ENCODE results near the gene CAMK1G. TPM values are rescaled to one million over a fixed set of nuclear protein-coding genes. Genes with fewer than 3 reads are reported as not detected.
A peak's percentile ranks its signal among the peaks of the same experiment; 100 is the strongest.

Gene CAMK1G
- total and polyA plus RNA-seq, 5 donors from 2014 or later = not detected

GRCh38 chr1:209594440-209594839 lies 10.9 kb downstream of the CAMK1G start:
- no peaks in the 10 kb centered on the region for H3K36me3 Mint-ChIP-seq
- DNase-seq (no peak), ATAC-seq (ENCODE audit: low read depth in 2 of 2) (no peak)
- H3K27ac ChIP-seq (ENCODE audit: insufficient read depth, low read length, poor library complexity, severe bottlenecking) = no peak overlapping the region
- H3K9me3 ChIP-seq (ENCODE audit: control insufficient read depth in 2 of 2, low read length in 2 of 2) = no peaks in the 10 kb centered on the region
- H3K4me3 ChIP-seq (ENCODE audit: low read depth, low read length) = no peak overlapping the region
- no peak overlapping the region for H3K4me3 Mint-ChIP-seq
- peaks cover 0 to 2% (median 0%) of the 10 kb centered on the region in 7 donors for H3K9me3 Mint-ChIP-seq
- H3K27ac Mint-ChIP-seq = no peak overlapping the region
- peaks cover 4% of the 10 kb centered on the region for H3K27me3 ChIP-seq (ENCODE audit: control insufficient read depth, insufficient read depth, low read length)
- H3K36me3 ChIP-seq (ENCODE audit: control insufficient read depth, insufficient read depth, low read length) = no peaks in the 10 kb centered on the region
- no peaks in the 10 kb centered on the region for H3K4me1 ChIP-seq (ENCODE audit: control insufficient read depth, insufficient read depth, low read length, poor library complexity, severe bottlenecking)
- peaks cover 46% of the 10 kb centered on the region for H3K27me3 Mint-ChIP-seq
- H3K4me1 Mint-ChIP-seq = no peaks in the 10 kb centered on the region

- Histone ChIP-seq H3K4me3 (ENCODE audit: low read depth, low read length) (no peak overlapping the region), H3K9me3 (ENCODE audit: control insufficient read depth in 2 of 2, low read length in 2 of 2) (no peaks in the 10 kb centered on the region), H3K4me1 (ENCODE audit: control insufficient read depth, insufficient read depth, low read length, poor library complexity, severe bottlenecking) (no peaks in the 10 kb centered on the region), H3K27me3 (ENCODE audit: control insufficient read depth, insufficient read depth, low read length) (peaks cover 9% of the 10 kb centered on the region), H3K27ac (ENCODE audit: insufficient read depth, low read length, poor library complexity, severe bottlenecking) (no peak overlapping the region), H3K36me3 (ENCODE audit: control insufficient read depth, insufficient read depth, low read length) (no peaks in the 10 kb centered on the region)
- H3K4me1 Mint-ChIP-seq = no peaks in the 10 kb centered on the region
- no peak overlapping the region for H3K27ac Mint-ChIP-seq
- H3K4me3 Mint-ChIP-seq = no peak overlapping the region
- no peaks in the 10 kb centered on the region for H3K36me3 Mint-ChIP-seq
- DNase-seq (no peak), ATAC-seq (ENCODE audit: low read depth in 2 of 2) (no peak)
- H3K9me3 Mint-ChIP-seq = peaks cover 0 to 5% (median 0%) of the 10 kb centered on the region in 7 donors
- H3K27me3 Mint-ChIP-seq = peaks cover 45% of the 10 kb centered on the region
These were observed 11.5 kb downstream of the CAMK1G start for GRCh38 chr1:209595028-209595427.

- no peaks in the 10 kb centered on the region for H3K4me1 Mint-ChIP-seq
- H3K36me3 Mint-ChIP-seq = no peaks in the 10 kb centered on the region
- Histone ChIP-seq H3K9me3 (ENCODE audit: control insufficient read depth in 2 of 2, low read length in 2 of 2) (no peaks in the 10 kb centered on the region), H3K4me1 (ENCODE audit: control insufficient read depth, insufficient read depth, low read length, poor library complexity, severe bottlenecking) (no peaks in the 10 kb centered on the region), H3K27me3 (ENCODE audit: control insufficient read depth, insufficient read depth, low read length) (peaks cover 12% of the 10 kb centered on the region), H3K4me3 (ENCODE audit: low read depth, low read length) (no peak overlapping the region), H3K27ac (ENCODE audit: insufficient read depth, low read length, poor library complexity, severe bottlenecking) (no peak overlapping the region), H3K36me3 (ENCODE audit: control insufficient read depth, insufficient read depth, low read length) (no peaks in the 10 kb centered on the region)
- H3K27me3 Mint-ChIP-seq = peaks cover 38% of the 10 kb centered on the region
- no peak overlapping the region for H3K27ac Mint-ChIP-seq
- DNase-seq (no peak), ATAC-seq (ENCODE audit: low read depth in 2 of 2) (no peak)
- H3K9me3 Mint-ChIP-seq = peaks cover 0 to 3% (median 0%) of the 10 kb centered on the region in 7 donors
- H3K4me3 Mint-ChIP-seq = no peak overlapping the region
These were observed 12.2 kb downstream of the CAMK1G start for GRCh38 chr1:209595599-209596285.

- Mint-ChIP-seq H3K9me3 (peaks cover 0 to 3% (median 0%) of the 10 kb centered on the region in 7 donors), H3K36me3 (no peaks in the 10 kb centered on the region), H3K27ac (no peak overlapping the region), H3K4me3 (no peak overlapping the region), H3K4me1 (no peaks in the 10 kb centered on the region), H3K27me3 (peaks cover 32% of the 10 kb centered on the region)
- H3K27me3 ChIP-seq (ENCODE audit: control insufficient read depth, insufficient read depth, low read length) = peaks cover 15% of the 10 kb centered on the region
- H3K4me1 ChIP-seq (ENCODE audit: control insufficient read depth, insufficient read depth, low read length, poor library complexity, severe bottlenecking) = no peaks in the 10 kb centered on the region
- H3K4me3 ChIP-seq (ENCODE audit: low read depth, low read length) = no peak overlapping the region
- no peaks in the 10 kb centered on the region for H3K36me3 ChIP-seq (ENCODE audit: control insufficient read depth, insufficient read depth, low read length)
- no peak overlapping the region for H3K27ac ChIP-seq (ENCODE audit: insufficient read depth, low read length, poor library complexity, severe bottlenecking)
- ATAC-seq (ENCODE audit: low read depth in 2 of 2) (no peak), DNase-seq (no peak)
- H3K9me3 ChIP-seq (ENCODE audit: control insufficient read depth in 2 of 2, low read length in 2 of 2) = no peaks in the 10 kb centered on the region
These were observed 14.0 kb downstream of the CAMK1G start for GRCh38 chr1:209597499-209597898.

- H3K27me3 ChIP-seq (ENCODE audit: control insufficient read depth, insufficient read depth, low read length) = peaks cover 15% of the 10 kb centered on the region
- Mint-ChIP-seq H3K4me1 (no peaks in the 10 kb centered on the region), H3K27me3 (peaks cover 28% of the 10 kb centered on the region), H3K36me3 (no peaks in the 10 kb centered on the region), H3K4me3 (no peak overlapping the region), H3K27ac (no peak overlapping the region), H3K9me3 (peaks cover 0 to 3% (median 0%) of the 10 kb centered on the region in 7 donors)
- no peak overlapping the region for H3K4me3 ChIP-seq (ENCODE audit: low read depth, low read length)
- no peaks in the 10 kb centered on the region for H3K36me3 ChIP-seq (ENCODE audit: control insufficient read depth, insufficient read depth, low read length)
- ATAC-seq (ENCODE audit: low read depth in 2 of 2) = no peak
- DNase-seq = no peak
- no peaks in the 10 kb centered on the region for H3K9me3 ChIP-seq (ENCODE audit: control insufficient read depth in 2 of 2, low read length in 2 of 2)
- no peaks in the 10 kb centered on the region for H3K4me1 ChIP-seq (ENCODE audit: control insufficient read depth, insufficient read depth, low read length, poor library complexity, severe bottlenecking)
- no peak overlapping the region for H3K27ac ChIP-seq (ENCODE audit: insufficient read depth, low read length, poor library complexity, severe bottlenecking)
These were observed 14.7 kb downstream of the CAMK1G start for GRCh38 chr1:209598227-209598626.

GRCh38 chr1:209600541-209600940 lies 17.0 kb downstream of the CAMK1G start:
- Histone ChIP-seq H3K27ac (ENCODE audit: insufficient read depth, low read length, poor library complexity, severe bottlenecking) (no peak overlapping the region), H3K4me3 (ENCODE audit: low read depth, low read length) (no peak overlapping the region), H3K4me1 (ENCODE audit: control insufficient read depth, insufficient read depth, low read length, poor library complexity, severe bottlenecking) (no peaks in the 10 kb centered on the region), H3K9me3 (ENCODE audit: control insufficient read depth in 2 of 2, low read length in 2 of 2) (no peaks in the 10 kb centered on the region), H3K27me3 (ENCODE audit: control insufficient read depth, insufficient read depth, low read length) (peaks cover 15% of the 10 kb centered on the region), H3K36me3 (ENCODE audit: control insufficient read depth, insufficient read depth, low read length) (no peaks in the 10 kb centered on the region)
- peaks cover 0 to 3% (median 0%) of the 10 kb centered on the region in 7 donors for H3K9me3 Mint-ChIP-seq
- peaks cover 17% of the 10 kb centered on the region for H3K27me3 Mint-ChIP-seq
- H3K4me1 Mint-ChIP-seq = no peaks in the 10 kb centered on the region
- DNase-seq (no peak), ATAC-seq (ENCODE audit: low read depth in 2 of 2) (no peak)
- H3K36me3 Mint-ChIP-seq = no peaks in the 10 kb centered on the region
- H3K27ac Mint-ChIP-seq = no peak overlapping the region
- H3K4me3 Mint-ChIP-seq = no peak overlapping the region

- peaks cover 4% of the 10 kb centered on the region for H3K27me3 Mint-ChIP-seq
- H3K4me3 ChIP-seq (ENCODE audit: low read depth, low read length) = no peak overlapping the region
- H3K27me3 ChIP-seq (ENCODE audit: control insufficient read depth, insufficient read depth, low read length) = peaks cover 15% of the 10 kb centered on the region
- H3K4me1 Mint-ChIP-seq = no peaks in the 10 kb centered on the region
- DNase-seq (peak in 2 of 3 donors; percentile 5 to 46), ATAC-seq (ENCODE audit: low read depth in 2 of 2) (peak in 1 of 2 donors; percentile 52)
- H3K36me3 Mint-ChIP-seq = no peaks in the 10 kb centered on the region
- H3K36me3 ChIP-seq (ENCODE audit: control insufficient read depth, insufficient read depth, low read length) = no peaks in the 10 kb centered on the region
- H3K4me1 ChIP-seq (ENCODE audit: control insufficient read depth, insufficient read depth, low read length, poor library complexity, severe bottlenecking) = no peaks in the 10 kb centered on the region
- H3K4me3 Mint-ChIP-seq = no peak overlapping the region
- no peaks in the 10 kb centered on the region for H3K9me3 ChIP-seq (ENCODE audit: control insufficient read depth in 2 of 2, low read length in 2 of 2)
- peaks cover 0 to 3% (median 0%) of the 10 kb centered on the region in 7 donors for H3K9me3 Mint-ChIP-seq
- H3K27ac ChIP-seq (ENCODE audit: insufficient read depth, low read length, poor library complexity, severe bottlenecking) = no peak overlapping the region
- H3K27ac Mint-ChIP-seq = no peak overlapping the region
These were observed 18.5 kb downstream of the CAMK1G start for GRCh38 chr1:209601809-209602657.

Data from CD4-positive, CD25-positive, alpha-beta regulatory T cell (primary cell).